Amniotic epithelial cell (primary cell): ENCODE results near the gene UBR3.

ENCODE experiments used
- DNase-seq: peaks from one replicate; pipeline ENCODE4 v3.0.0-alpha.2; 2010; ENCODE audit warnings: low read depth

UBR3 gene

DNA sequence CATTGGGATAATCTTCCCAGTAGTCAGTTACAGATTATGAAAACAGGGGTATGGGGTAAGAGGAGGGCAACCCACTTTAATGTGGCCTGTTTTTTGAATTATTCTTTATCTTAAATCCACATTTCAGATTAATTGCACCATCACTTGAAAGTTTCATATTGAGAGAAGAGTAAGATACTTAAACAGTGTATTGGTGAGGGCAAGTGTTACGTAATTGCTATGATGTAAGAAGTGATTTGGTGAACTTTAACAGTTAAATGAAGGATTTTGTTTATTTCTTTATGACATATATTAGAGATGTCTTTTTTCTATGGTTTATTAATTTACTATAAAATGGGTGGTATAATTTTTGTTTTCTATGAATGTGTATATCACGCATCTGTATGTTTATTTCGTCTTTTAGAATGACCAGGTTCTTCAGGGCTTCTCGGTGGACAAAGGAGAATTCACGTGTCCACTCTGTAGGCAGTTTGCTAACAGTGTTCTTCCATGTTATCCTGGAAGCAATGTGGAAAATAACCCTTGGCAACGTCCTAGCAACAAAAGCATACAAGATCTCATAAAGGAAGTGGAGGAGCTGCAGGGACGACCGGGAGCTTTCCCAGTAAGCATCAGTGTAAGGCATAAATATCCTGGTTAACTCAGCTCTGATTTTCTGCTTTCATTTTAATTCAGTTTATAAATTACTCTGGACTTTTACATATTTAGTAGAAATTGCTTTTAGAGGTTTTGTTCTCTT, 179.5 kb downstream of the UBR3 start:
- DNase-seq = peak; percentile 64

DNA sequence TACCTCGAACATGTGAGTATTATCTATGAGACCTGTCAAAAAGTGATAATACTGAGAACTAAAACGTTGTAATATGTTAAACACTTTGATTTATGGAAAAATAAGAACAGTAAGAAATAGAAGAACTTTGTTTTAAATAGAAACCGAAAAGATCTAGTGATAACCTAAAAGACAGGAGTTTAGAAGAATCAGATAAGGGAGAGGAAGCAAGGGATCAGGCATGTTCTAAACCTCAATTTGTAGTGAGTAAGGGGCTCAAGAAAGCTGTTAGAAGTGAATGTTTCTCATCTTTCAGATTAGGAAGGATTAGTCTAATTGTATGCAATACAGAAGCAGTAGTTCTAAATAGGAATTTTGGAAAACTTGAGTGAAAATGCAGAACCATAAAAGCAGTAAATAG, 182.0 kb downstream of the UBR3 start:
- DNase-seq = no peak

GRCh38 chr2:170012773-170013172, 185.5 kb downstream of the UBR3 start:
- no peak for DNase-seq

- DNase-seq = peak; percentile 15
Measured at GRCh38 chr2:170013802-170014551, 186.7 kb downstream of the UBR3 start.

DNA sequence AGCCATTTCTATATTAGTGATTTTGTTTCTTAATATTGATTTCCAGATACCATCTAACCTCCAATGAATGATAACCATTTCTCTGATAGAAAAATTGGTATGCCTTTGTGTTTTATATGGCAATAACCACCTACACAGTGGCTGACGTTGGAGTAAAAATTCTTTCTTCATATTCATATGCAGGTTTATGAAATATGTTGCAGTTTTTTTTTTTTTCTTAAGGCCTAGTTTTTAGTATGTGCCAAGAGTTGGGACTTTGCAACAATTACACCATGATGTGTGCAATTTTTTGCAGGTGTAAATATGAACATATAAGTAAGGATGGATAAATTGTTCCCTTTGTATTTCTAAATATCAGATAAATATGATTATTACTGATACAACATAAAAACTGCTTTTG, 187.5 kb downstream of the UBR3 start:
- DNase-seq = no peak

GRCh38 chr2:170017860-170018532, 190.7 kb downstream of the UBR3 start:
- peak; percentile 66 for DNase-seq

DNA sequence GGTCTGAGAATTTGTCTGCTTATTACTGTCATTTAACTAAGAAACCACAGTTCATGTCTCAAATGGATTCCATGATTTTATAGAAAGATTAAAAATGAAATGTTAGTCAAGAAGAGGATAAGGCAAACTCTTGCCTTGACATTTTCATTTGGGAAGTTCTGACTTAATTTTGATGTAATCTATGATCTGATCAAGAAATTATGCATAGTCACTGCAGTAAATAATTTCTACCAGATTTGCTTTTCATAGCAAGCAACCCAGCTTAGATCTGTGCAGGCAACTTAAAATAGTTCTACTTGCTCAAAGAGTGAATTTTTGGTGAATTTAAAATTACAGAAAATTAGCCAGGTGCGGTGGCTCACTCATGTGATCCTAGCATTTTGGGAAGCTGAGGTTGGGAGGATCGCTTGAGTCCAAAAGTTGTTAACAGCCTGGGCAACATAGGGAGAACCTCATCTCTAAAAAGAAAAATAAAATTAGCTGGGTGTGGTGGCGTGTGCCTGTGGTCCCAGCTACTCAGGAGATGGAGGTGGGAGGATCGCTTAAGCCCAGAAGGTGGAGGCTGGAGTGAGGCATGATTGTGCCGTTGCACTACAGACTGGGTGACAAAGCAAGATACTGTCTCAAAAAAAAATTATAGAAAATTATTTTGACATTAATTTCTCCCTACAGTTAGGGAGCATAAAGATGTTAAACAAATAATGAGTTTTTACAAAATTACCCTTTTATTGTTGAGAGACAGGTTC, 192.0 kb downstream of the UBR3 start:
- no peak for DNase-seq

- no peak for DNase-seq
Measured at GRCh38 chr2:170020777-170021176, 193.5 kb downstream of the UBR3 start.

DNA sequence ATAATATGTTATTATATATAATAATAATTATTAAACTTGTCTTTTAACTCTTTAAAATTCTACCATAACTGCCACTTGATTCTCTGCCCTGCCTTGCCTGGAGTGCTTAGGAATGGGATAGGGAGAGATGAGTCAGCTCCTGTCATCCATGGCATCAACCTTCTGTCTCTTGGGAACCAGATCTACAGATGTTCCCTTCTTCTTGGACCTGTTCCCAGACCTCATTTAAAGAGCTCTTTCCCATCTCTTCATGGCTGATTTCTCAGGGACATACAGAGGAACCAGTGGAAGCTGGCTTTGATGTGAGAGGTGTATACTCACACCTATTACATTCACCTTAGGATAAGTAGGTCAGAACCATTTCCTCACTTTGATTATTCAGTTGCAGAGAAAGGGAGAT, 195.4 kb downstream of the UBR3 start:
- peak; percentile 63 for DNase-seq

GRCh38 chr2:170024721-170025120, 197.5 kb downstream of the UBR3 start:
- no peak for DNase-seq

- no peak for DNase-seq
Measured at GRCh38 chr2:170025223-170025622, 198.0 kb downstream of the UBR3 start.

DNA sequence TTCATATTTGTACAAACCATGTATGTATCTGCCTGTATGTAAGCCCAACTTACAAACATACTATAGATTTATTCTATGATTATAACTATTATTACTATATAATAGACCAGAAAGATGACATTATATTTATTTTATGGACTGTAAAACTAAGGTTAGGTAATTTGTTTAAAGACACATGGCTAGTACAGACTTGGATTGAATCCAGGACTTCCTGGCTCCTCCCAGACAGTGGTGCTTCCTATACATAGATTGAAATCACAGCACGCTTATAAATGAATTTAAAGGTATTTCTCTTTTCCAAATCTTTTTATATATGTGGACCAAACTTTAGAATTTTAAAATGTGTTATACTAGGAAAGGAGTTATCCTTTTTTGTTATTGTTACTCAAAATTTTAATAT, 199.1 kb downstream of the UBR3 start:
- DNase-seq = no peak

- no peak for DNase-seq
Measured at GRCh38 chr2:170029551-170029950, 202.3 kb downstream of the UBR3 start.

GRCh38 chr2:170030040-170030439, 202.8 kb downstream of the UBR3 start:
- DNase-seq = peak; percentile 10

DNA sequence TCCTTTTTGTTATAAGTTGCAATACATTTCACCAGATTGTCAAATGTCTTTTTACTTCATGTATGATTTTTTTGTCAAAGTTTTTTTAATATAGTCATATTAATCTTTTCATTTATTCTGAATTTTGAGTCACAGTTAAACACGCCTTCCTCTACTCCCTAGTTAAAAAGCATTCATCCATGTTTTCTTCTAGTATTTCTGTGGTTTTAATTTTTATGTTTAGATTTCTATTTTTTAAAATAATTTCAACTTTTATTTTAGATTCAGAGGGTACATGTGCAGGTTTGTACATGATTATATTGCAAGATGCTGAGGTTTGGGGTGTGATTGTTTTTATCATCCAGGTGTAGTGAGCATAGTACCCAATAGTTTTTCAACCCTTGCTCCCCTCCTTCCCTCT, 204.0 kb downstream of the UBR3 start:
- no peak for DNase-seq

DNA sequence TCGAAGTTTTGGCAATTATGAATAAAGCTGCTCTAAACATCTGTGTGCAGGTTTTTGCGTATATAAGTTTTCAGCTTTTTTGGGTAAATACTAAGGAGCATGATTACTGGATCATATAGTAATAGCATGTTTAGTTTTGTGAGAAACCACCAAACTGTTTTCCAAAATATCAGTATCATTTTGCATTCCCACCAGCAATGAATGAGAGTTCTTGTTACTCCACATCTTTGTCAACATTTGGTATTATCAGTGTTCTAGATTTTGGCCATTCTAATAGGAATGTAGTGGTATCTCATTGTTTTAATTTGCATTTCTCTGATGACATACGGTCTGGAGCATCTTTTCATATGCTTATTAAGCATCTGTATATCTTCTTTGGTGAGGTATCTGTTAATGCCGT, 207.3 kb downstream of the UBR3 start:
- DNase-seq = no peak

DNA sequence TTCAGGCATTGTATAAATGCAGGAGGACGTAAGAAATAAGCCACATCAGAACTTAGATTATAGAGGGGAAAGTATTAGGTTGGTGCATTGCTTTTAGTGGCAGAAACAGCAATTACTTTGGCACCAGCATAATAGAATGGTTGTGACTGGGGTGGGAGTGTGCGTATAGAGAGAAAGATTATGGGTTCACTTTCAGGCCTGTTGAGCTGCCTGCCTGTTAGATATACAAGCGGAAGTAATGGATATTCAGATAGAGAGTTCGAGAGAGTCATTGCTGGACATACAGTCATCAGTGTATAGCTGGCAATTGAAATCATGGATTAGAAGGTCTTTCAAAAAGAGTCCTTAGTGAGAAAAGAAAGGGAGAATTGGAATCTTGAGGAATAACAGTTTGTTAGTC, 211.5 kb downstream of the UBR3 start:
- DNase-seq = no peak

DNA sequence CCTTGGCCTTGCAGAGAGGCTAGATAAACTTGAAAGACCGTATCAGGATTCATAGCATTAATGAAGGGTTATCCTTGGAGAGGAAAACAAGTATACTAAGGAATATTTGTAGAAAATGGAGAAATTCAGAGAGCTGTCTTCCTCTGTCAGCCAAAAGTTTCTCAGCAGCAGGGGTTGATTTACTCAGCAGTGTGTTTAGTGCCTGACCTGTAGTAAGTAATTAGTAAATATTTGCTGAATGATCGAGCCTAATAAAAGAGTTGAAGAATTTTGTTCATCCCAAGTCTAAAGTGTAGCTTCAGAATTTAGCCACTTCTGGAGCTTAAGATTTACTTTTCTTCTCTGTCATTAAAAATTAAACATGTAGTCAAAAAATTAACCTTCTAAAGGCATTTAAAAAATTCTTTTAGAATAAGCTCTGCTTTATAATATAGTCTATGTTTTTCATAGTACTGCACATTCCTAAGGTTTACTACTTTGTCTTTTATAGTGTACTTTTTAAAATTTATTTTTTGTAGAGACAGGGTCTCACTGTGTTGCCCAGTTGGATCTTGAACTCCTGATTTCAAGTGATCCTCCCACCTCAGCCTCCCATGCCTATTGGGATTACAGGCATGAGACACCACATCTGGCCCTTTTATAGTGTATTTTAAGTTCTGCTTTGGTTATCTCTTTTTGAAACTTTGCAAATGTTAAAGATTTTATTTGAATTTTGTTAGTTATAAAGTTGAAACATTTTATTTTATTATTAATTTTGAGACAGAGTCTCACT, 212.3 kb downstream of the UBR3 start:
- no peak for DNase-seq

- peak; percentile 7 for DNase-seq
Measured at GRCh38 chr2:170044751-170045478, 217.7 kb downstream of the UBR3 start.

DNA sequence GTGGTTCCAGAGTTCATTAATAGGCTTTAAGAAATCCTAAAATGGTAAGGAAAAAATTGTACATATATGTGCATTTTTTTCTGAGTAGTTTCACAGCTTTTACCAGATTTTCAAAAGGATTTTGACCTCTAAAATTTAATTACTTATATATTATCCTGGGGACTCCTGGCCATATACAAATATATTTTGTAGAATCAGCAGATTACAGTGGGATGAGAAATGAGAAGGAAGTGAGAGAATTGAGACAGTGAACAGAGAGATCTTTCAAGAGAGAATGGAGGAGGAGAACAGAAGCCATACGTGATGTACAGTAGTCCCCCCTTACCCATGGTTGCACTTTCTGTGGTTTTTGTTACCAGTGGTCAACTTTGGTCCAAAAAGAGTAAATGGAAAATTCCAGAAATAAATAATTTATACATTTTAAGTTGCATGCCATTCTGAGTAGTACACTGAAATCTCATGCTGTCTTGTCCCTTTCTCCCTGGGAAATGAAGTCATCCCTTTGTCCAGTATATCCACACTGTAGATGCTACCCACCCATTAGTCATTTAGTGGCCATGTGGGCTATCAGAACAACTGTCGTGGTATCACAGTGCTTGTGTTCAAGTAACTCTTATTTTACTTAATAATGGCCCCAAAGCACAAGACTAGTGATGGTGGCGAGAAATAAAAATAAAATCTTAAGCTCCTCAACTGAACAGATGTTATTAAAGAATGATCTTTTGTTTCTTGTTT, 220.2 kb downstream of the UBR3 start:
- no peak for DNase-seq
